Measurements from ENCODE around the gene SLC31A1.

DNA sequence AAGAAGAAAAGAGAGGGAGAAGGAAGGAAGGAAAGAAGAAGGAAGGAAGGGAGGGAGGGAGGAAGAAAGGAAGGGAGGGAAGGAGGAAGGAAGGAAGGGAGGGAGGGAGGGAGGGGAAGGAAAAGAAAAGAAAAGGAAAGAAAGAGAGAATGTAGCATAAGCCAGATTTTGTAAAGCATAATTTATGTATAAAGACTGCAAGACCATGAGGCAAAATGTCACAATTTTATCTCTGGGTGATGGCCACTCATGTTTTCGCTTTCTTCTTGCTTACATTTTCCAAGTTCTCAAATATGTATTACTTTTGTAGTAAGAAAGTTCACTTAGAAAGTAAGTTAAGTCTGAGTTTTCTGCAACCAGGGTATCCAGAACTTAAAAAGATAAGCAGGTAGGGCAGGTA, 85.2 kb downstream of the SLC31A1 start:
- TF ChIP-seq, protein P1, sequence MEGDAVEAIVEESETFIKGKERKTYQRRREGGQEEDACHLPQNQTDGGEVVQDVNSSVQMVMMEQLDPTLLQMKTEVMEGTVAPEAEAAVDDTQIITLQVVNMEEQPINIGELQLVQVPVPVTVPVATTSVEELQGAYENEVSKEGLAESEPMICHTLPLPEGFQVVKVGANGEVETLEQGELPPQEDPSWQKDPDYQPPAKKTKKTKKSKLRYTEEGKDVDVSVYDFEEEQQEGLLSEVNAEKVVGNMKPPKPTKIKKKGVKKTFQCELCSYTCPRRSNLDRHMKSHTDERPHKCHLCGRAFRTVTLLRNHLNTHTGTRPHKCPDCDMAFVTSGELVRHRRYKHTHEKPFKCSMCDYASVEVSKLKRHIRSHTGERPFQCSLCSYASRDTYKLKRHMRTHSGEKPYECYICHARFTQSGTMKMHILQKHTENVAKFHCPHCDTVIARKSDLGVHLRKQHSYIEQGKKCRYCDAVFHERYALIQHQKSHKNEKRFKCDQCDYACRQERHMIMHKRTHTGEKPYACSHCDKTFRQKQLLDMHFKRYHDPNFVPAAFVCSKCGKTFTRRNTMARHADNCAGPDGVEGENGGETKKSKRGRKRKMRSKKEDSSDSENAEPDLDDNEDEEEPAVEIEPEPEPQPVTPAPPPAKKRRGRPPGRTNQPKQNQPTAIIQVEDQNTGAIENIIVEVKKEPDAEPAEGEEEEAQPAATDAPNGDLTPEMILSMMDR (IDR thresholded peaks at IDR 0.05), result no peak
- TF ChIP-seq EZH2 (IDR thresholded peaks at IDR 0.05; ENCODE audit: borderline replicate concordance, insufficient read depth, low read depth, low read length, poor library complexity, severe bottlenecking), result no peak

All from B cell (primary cell).